GM19463 (cell line): ENCODE data around the gene PCNA.

Experiments used
- ATAC-seq: cut with Tn5 transposase; IDR thresholded peaks from one replicate; pipeline ENCODE4 v1.9.1; 2021; ENCODE audit warnings: mild to moderate bottlenecking, moderate library complexity; ENCODE audit not compliant: unreplicated experiment

PCNA gene

DNA sequence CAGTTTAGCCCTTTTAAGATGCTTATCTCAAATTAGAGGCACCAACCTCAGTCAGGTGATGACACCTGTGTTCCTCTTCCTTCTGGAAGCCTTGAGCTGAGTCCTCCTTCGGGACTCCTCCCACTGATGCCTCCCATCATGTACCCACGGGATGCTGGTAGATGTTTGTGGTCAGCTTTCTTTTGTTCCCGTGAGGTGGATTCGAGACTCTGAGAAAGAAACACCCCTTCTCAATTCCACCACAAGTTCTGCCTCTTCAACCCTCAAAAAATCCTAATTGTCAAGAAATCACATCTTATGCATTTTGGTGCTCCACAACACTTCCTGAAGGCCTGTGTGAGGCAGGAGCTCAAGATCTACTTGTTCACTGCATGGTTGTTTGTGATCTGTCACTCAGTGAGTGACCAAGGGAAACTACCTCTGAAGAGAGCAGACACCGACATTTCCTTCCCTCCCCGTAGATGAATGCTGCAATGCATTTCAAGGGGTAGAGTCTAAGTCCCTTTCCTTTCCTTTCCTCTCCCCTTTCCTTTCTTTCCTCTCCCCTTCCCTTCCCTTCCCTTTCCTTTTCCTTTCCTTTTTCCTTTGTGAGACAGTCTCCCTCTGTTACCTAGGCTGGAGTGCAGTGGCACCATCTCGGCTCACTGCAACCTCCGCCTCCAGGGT, 50.5 kb downstream of the PCNA start:
- no peak for ATAC-seq

DNA sequence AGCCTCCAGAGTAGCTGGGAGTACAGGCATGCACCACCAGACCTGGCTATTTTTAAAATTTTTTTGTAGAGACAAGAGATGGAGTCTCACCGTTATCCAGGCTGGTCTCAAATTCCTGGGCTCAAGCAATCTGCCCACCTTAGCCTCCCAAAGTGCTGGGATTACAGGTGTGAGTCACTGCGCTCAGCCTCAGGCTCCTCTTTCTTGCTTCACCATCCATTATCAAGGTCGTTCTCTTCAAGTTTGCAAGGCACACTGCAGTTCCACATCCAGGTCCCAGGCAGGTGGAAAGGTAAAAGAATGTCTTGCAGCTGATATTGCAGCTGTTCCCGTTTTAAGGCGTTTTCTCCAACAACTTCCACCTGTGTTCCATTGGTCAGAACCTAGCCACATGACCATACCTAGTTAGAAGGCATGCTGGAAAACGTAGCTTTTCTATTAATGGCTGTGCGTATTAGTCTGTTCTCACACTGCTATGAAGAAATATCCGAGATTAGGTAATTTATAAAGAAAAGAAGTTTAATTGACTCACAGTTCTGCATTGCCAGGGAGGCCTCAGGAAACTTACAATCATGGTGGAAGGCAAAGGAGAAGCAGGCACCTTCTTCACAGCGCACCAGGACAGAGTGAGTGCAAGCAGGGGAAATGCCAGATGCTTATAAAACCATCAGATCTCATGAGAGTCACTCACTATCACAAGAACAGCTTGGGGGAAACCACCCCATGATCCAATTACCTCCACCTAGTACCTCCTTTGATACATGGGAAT, 51.7 kb downstream of the PCNA start:
- no peak for ATAC-seq

DNA sequence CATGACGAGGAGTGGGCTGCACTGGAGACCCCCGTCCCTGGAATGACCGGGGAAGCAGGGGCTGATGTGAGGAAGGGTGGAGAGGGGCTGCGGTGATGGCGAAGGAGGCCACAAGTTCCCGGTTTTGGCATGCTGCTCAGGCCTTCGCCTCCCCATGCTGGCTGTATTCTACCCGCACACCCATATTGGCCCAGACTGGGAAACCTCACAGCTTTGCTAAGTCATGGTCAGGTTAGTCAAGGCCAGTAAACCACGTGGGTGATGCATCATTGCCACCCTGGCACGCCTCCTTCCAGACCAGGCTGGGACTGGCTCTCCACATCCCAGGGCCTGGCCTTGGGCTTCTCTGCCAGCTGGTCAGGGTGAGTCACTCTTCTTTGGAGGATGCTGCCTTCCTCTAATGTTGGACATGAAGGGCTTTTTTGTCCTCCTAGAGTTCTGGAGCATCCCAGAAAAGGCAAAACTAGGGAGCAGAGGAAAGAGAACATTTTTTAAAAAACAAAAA, 53.8 kb downstream of the PCNA start:
- ATAC-seq: no peak

DNA sequence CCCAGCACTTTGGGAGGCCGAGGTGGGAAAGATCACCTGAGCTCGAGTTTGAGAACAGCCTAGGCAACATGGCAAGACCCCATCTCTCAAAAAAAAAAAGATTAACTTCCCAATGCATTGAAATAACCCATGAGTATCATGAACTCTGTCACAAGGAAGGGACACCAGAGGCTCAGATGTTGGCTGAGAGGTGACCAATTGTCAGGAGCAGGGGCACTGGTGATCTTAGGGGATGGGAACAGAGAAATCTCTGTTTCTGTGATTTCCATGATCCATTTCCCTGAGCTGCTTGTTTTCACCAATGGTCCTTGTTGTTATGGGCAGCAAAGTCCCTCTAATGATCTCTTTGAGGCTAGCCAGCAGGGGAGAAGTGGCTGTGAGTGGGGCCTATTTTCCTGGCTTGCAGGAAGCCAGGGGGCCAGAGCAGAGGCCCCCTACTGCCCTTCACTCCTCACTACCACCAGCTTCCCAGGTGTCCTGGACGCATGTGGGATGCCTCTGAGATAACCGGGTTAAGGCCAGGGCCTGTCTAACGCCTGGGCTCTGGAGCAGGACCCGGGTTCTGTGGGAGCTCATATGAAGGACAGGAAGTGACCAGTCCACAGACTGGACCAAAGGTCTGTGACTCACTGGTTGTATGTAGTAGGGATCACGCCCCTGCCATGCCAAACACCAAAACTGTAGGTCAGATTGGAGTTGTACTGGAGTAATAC, 54.4 kb downstream of the PCNA start:
- no peak for ATAC-seq
